Measurements from ENCODE around the gene PHLPP1. TPM values are rescaled to one million over a fixed set of nuclear protein-coding genes. Genes with fewer than 3 reads are reported as not detected.
A peak's percentile ranks its signal among the peaks of the same experiment; 100 is the strongest.

Gene PHLPP1
- total RNA-seq, 1 donor, result 19.1 TPM

- DNase-seq (ENCODE audit: low read depth in 2 of 3, low spot score in 2 of 3), result no peak
Observed at GRCh38 chr18:62997076-62997475, 281.7 kb downstream of the PHLPP1 start.

DNA sequence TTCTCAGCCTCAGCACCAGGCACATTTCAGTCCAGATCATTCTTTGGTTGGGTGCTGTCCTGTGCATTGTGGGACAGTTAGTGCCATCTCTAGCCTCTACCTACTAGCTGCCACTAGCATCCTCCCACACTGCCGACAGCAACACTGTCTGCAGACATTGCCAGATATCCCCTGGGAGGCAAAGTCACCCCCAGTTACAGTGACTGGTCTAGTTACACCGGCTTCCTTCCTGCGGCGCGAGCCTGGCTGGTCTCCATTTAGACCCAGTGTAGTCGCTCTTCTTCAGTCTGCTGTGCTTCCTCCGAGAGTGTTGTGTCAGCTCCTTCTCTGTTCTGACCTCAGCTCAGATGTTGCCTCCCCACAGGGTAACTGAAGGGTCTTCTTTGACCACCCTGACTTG lies 283.1 kb downstream of the PHLPP1 start:
- DNase-seq (ENCODE audit: low read depth in 2 of 3, low spot score in 2 of 3), result no peak

DNA sequence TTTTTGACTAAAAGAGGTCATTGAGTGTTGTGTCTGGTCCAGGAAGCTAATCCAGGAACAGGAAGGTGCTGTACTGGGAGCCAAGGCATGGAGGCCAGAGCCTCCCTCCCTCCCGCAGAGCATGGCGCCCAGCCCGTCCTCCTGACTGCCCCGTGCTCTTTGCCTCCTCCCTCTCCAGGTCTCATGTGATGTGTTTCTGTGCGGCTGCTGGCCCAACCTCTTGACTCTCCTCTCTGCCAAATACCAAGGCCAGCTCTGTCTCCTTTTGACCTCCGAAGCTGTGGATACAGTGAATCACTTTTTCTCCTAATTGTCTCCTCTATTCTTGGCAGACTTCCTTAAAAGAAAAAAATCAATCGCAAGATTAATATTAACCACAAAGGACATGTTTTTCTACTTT lies 284.1 kb downstream of the PHLPP1 start:
- DNase-seq (ENCODE audit: low read depth in 2 of 3, low spot score in 2 of 3), result no peak

DNA sequence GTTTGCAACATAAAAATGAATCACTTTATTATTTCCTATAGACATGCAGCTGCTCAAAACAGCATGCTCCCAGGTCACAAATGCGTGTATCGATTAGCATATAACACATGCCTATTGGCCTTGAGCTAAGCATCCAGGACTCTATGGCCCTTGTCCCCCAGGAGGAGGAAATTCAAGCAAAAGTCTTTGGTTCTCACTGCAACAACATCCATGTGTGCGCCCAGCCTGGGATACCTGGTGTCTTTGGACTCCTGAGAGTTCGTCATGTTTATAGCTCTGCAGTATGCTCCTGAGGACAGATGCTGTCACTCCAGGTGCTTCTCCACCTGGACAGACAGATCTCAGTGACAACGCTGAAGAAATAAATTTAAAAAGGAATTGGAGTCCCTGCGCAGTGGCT lies 284.6 kb downstream of the PHLPP1 start:
- no peak for DNase-seq (ENCODE audit: low read depth in 2 of 3, low spot score in 2 of 3)

GRCh38 chr18:63000839-63001238 lies 285.5 kb downstream of the PHLPP1 start:
- DNase-seq (ENCODE audit: low read depth in 2 of 3, low spot score in 2 of 3), result no peak

DNA sequence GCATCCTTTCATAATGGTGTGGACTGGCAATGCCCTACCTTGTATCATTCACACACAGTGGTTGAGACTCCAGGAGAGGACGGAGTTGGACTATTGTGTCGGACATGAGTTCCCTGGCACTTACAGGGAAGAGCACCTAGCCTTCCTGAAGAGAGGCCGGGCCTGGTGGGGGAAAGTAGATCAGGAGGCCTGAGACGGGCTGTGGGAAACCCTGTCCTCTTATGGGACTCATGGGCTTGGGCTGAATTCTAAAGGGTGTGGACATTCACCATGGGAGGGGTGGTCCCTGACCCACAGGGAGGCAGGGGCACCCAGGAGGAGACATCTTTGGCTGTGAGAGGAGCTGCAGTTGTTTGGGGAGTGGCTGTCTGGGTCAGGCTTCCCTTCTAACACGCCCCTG lies 286.5 kb downstream of the PHLPP1 start:
- no peak for DNase-seq (ENCODE audit: low read depth in 2 of 3, low spot score in 2 of 3)

GRCh38 chr18:63002305-63002704 lies 287.0 kb downstream of the PHLPP1 start:
- no peak for DNase-seq (ENCODE audit: low read depth in 2 of 3, low spot score in 2 of 3)

DNA sequence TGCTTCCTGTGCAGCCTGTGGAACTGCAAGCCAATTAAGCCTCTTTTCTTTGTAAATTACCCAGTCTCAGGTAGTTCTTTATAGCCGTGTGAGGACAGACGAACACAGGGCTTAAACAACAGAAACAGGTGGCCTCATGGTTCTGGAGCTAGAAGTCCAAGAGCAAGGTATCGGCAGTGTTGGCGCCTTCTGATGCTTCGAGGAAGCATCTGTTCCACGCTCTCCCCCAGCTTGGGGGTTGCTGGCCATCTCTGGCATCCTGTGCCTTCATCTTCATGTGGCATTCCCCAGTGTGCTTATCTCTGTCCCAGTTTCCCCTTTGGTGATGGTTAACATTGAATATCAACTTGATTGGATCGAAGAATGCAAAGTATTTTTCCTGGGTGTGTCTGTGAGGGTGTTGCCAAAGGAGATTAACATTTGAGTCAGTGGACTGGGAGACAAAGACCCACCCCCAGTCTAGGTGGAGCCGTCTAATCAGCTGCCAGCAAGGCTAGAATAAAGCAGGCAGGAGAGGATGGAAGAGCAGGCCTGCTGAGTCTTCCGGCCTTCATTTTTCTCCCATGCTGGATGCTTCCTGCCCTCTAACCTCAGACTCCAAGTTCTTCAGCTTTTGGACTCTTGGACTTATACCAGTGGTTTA lies 287.6 kb downstream of the PHLPP1 start:
- no peak for DNase-seq (ENCODE audit: low read depth in 2 of 3, low spot score in 2 of 3)

DNA sequence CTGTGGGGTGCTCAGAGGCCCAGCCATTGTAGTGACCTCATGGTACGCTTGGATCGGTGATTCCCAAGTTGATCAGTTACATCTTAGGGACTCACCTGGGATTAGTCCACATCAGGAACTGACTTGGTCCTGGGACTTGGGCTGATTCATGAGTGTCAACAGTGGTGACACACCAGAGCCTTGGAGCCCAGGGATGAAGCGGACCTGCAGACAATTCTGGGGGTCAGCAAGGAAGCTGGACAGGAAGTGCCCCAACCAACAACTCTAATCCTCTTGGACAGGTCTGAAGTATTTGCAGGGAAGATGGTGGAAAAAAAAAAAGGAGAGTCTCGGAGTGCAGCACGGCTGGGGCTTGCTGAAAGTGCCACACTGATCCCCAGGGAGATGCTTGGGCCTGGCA lies 288.6 kb downstream of the PHLPP1 start:
- DNase-seq (ENCODE audit: low read depth in 2 of 3, low spot score in 2 of 3), result no peak

GRCh38 chr18:63004466-63005089 lies 289.2 kb downstream of the PHLPP1 start:
- DNase-seq (ENCODE audit: low read depth in 2 of 3, low spot score in 2 of 3), result no peak

DNA sequence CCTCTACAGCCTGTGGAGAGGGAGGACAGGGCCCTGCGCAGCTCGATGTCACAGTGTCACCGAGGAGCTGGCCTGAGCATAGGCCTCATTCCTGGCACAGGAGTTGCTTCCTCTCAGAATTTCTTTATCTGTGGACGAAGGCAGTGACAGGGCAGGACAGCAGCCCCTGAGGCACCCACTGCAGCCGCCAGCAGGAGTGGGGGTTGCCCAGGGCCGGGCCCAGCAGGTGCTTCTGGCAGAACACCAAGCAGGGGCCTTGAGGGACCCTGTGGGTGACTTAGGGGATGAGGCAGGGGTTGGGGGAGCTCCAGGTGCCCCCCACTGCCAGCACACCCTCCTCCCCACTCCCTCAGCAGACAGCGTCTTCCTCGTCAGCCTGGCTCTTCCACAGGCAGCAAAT lies 290.0 kb downstream of the PHLPP1 start:
- DNase-seq (ENCODE audit: low read depth in 2 of 3, low spot score in 2 of 3), result no peak

DNA sequence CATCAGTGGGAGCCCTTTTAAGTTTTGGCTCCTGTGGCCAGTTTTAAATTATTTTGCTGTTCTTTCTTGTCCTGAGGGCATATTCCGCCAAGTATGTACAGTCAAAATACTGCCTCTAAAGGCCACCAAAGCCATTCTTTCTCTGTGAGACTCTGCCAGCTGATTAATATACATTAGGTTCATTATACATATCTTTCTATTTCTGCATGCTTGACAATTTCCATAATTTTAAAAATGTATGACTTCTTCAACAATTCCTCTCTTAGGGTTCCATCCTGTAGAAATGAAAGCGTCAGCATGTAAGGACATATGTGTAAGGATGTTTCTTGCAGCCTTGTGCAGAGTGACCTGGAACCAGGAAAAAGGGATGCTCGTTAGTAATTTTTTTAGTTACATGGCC lies 291.9 kb downstream of the PHLPP1 start:
- no peak for DNase-seq (ENCODE audit: low read depth in 2 of 3, low spot score in 2 of 3)

GRCh38 chr18:63016270-63016669 lies 300.9 kb downstream of the PHLPP1 start:
- DNase-seq (ENCODE audit: low read depth in 2 of 3, low spot score in 2 of 3), result peak; percentile 25 to 81 (median 66)

- no peak for DNase-seq (ENCODE audit: low read depth in 2 of 3, low spot score in 2 of 3)
Observed at GRCh38 chr18:63017076-63017475, 301.7 kb downstream of the PHLPP1 start.

DNA sequence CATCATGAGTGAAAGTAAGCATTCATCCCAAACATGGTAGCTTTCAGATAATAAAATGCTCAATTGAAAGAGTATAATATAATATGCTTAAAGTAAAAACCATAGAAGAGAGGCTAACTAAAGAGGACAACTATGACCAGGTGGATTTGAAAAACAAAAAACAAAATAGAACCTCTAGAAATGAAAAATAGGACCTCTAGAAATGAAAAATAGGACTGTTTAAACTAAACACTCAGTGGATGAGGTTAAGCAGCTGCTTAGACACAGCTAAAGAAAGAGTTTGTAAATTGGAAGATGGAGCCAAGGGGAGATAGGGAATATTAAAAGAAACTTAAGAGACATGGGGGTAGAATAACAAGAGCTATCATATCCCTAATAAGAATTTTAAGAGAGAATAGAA lies 302.6 kb downstream of the PHLPP1 start:
- DNase-seq (ENCODE audit: low read depth in 2 of 3, low spot score in 2 of 3), result no peak

DNA sequence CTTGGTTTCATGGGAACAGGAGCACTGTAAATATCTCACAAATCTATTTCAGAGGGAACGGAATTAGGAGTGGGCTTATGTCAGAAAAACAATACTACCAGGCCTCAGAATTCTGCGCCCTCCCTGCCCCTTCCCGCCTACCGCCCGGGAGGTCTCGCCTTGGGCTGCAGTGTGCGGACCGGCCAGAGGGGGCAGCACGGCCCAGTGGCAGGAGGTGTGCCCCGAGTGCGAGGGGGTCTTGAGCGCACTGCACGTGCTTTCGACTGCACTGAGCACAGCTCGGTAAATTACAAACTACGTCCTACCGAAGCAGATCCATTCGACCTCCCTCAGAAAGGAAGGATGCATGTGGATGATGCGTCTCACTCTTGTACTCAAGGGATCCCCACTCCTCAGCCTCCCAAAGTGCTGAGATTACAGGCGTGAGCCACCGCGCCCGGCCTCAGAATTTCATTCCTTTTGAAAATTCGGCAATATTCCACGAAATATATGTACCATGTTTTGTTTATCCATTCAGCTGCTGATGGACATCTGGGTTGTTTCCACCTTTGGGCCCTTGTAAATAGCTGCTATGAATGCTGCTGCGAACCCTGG lies 307.2 kb downstream of the PHLPP1 start:
- DNase-seq (ENCODE audit: low read depth in 2 of 3, low spot score in 2 of 3), result no peak

DNA sequence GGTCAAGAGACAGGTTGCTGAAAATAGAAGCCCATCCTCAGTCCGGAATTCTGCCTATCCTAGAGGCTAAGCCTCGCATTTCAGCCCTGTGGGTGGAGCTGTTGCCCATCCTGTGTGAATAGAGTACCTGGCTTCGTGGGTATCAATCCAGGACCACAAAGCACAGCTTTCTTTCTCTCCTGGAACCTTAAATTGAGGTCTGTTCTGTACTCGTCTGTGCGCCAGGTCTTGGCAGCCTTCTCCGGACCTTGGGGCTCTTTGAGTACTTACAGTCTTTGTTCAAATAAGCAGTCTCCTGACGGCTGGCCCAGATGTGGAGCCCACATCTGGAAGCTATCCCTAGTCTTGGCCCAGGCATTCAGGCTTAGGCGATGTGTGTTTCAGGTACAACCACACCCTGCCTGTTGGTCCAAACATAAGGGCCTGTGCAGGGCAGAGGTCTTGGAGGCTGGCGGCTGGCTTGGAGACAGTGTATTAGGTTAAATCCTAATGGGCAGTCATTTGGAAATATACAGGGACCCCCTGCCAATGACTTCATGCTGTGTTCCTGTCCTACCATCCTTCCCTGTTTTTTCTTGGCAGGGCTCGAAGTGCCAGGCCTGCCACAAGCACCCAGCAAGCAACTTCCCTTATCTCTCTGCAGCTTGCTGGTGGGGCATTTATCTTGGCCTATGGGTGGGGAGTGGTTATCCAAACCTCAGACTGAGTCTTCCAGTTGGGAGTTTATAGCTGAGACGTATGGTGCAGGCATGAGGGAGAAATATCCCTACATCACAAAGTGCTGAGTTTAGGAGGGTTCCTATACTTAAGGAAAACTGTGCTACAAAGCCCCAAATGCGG lies 310.1 kb downstream of the PHLPP1 start:
- DNase-seq (ENCODE audit: low read depth in 2 of 3, low spot score in 2 of 3), result peak in 1 of 3 donors; percentile 22

GRCh38 chr18:63028380-63028779 lies 313.0 kb downstream of the PHLPP1 start:
- no peak for DNase-seq (ENCODE audit: low read depth in 2 of 3, low spot score in 2 of 3)
